Right lobe of liver (tissue), 6 donors: ENCODE data around the gene SPX. TPM values are rescaled to one million over a fixed set of nuclear protein-coding genes. Genes with fewer than 3 reads are reported as not detected.

Source experiments
- ATAC-seq, 4 donors: fragments of 200-7000 bp; cut with Tn5 transposase; one replicate each; pipeline ENCODE4 v1.9.1; 2020; ENCODE audit warnings: mild to moderate bottlenecking in 4 of 4, moderate library complexity in 4 of 4
- DNase-seq, 3 donors: peaks; one replicate each; pipeline ENCODE4 v3.0.0-alpha.2; 2020
- H3K27ac ChIP-seq, 3 donors: fragments of 200-600 bp; one replicate each; pipeline ENCODE4 v1.8.0; 2022
- H3K27me3 ChIP-seq, 2 donors: fragments of 200-600 bp; one replicate each; pipeline ENCODE4 v1.8.0; 2022
- H3K36me3 ChIP-seq, 4 donors: fragments of 200-600 bp; sonication (generic) in 1 of 4; one replicate each; pipeline versions ENCODE4 v1.5.1 to v1.8.0; 2017 to 2022; ENCODE audit warnings: control low read depth in 1 of 4
- H3K4me1 ChIP-seq, 4 donors: fragments of 200-600 bp; sonication (generic) in 1 of 4; one replicate each; pipeline versions ENCODE4 v1.5.1 to v1.8.0; 2017 to 2022; ENCODE audit warnings: control low read depth in 1 of 4
- H3K4me3 ChIP-seq, 3 donors: fragments of 200-600 bp; one replicate each; pipeline ENCODE4 v1.8.0; 2022
- H3K9me3 ChIP-seq, 4 donors: fragments of 200-600 bp; sonication (generic) in 1 of 4; one replicate each; pipeline versions ENCODE4 v1.5.1 to v1.8.0; 2017 to 2022; ENCODE audit warnings: control low read depth in 1 of 4
- CTCF ChIP-seq, 4 donors: fragments of 200-600 bp in 3 of 4; fragments of 450-650 bp in 1 of 4; IDR thresholded peaks; one replicate each; pipeline versions ENCODE4 v1.5.1 to v1.8.0; 2016 to 2022; ENCODE audit warnings: antibody characterized with exemption in 4 of 4, mild to moderate bottlenecking in 2 of 4
- POLR2A ChIP-seq: fragments of 450-650 bp; IDR thresholded peaks from one replicate; pipeline ENCODE4 v1.6.1; 2017; ENCODE audit warnings: antibody characterized with exemption, mild to moderate bottlenecking
- WGBS: methylation state at CpG from one replicate; pipeline ENCODE4 v1.1.6; 2018; ENCODE audit warnings: low coverage, low lambda C conversion rate; ENCODE audit not compliant: insufficient coverage; ENCODE audit errors: missing lambda C conversion rate; 5-methylcytosine and 5-hydroxymethylcytosine counted together
- intact Hi-C, 2 donors: fragments of 100-400 bp; cut with DNase I; formaldehyde crosslinking; loops; one replicate each; pipeline versions ENCODE4 v1.11.2 to v1.14.1; 2022
- total RNA-seq, 6 experiments: library from RNA; depleted of rRNA in 2 of 6; stranded (reverse); fragments of >200 nt in 2 of 6; fragmentation: NEBNext Ultra II Directional in 3 of 6; extraction: Animal tissue kit (Norgen Biotek cat#: 25700) in 3 of 6; gene quantifications; one replicate each; pipeline versions ENCODE4 v1.1.0 to v1.2.4, GENCODE V29; 2016 to 2023
- donor health status: DM: no; HTN: yes; CAD: no.
- donor health status: DM: no; HTN: no; CAD: no.
- donor health status: DM: no; HTN: no; CAD: no.
- donor health status: DM: no; HTN: yes; CAD: no.
- donor health status: DM: no; HTN: yes; CAD: no.

The SPX gene
- total RNA-seq, 6 experiments from 2014 or later, result 0.24 to 6.9 (median 0.56) TPM; not detected in 1

- H3K27ac ChIP-seq, result no peak overlapping the region
- H3K36me3 ChIP-seq, result no peaks in the 10 kb centered on the region
- intact Hi-C loops, result no loop called here
- ATAC-seq, result no peak
- no peak overlapping the region for H3K4me3 ChIP-seq
- no peak for DNase-seq
- whole genome bisulfite sequencing, result 88% methylated on average over 2 of the region's 2 CpGs
- H3K27me3 ChIP-seq, result no peaks in the 10 kb centered on the region
- TF ChIP-seq CTCF (IDR thresholded peaks at IDR 0.05), result no peak
- no peak for TF ChIP-seq POLR2A
- H3K9me3 ChIP-seq, result no peaks in the 10 kb centered on the region
- H3K4me1 ChIP-seq, result no peaks in the 10 kb centered on the region
Observed at GRCh38 chr12:21545557-21545956, 19.5 kb downstream of the SPX start.

- ATAC-seq (no peak), DNase-seq (no peak)
- Histone ChIP-seq H3K9me3 (no peaks in the 10 kb centered on the region), H3K27me3 (no peaks in the 10 kb centered on the region), H3K36me3 (no peaks in the 10 kb centered on the region), H3K4me1 (no peaks in the 10 kb centered on the region), H3K27ac (no peak overlapping the region), H3K4me3 (no peak overlapping the region)
- TF ChIP-seq POLR2A (no peak), CTCF (IDR thresholded peaks at IDR 0.05) (no peak)
- 23% methylated on average over 1 of the region's 1 CpG for WGBS
- intact Hi-C loops, result no loop called here
Observed at GRCh38 chr12:21546716-21547115, 20.6 kb downstream of the SPX start.

- TF ChIP-seq CTCF (IDR thresholded peaks at IDR 0.05), result no peak
- TF ChIP-seq POLR2A, result no peak
- H3K4me3 ChIP-seq, result no peak overlapping the region
- no peak for DNase-seq
- H3K27ac ChIP-seq, result no peak overlapping the region
- 71% methylated on average over 1 of the region's 1 CpG for WGBS
- H3K36me3 ChIP-seq, result no peaks in the 10 kb centered on the region
- no peaks in the 10 kb centered on the region for H3K4me1 ChIP-seq
- no peaks in the 10 kb centered on the region for H3K9me3 ChIP-seq
- no peak for ATAC-seq
- H3K27me3 ChIP-seq, result no peaks in the 10 kb centered on the region
- intact Hi-C loops, result no loop called here
Observed at GRCh38 chr12:21547437-21547836, 21.3 kb downstream of the SPX start.

GRCh38 chr12:21551841-21552465 lies 25.9 kb downstream of the SPX start:
- ATAC-seq (no peak), DNase-seq (no peak)
- no peaks in the 10 kb centered on the region for H3K4me1 ChIP-seq
- 49% methylated on average over 3 of the region's 4 CpGs for WGBS
- H3K9me3 ChIP-seq, result no peaks in the 10 kb centered on the region
- intact Hi-C loops, result no loop called here
- H3K4me3 ChIP-seq, result no peak overlapping the region
- TF ChIP-seq CTCF (IDR thresholded peaks at IDR 0.05), result no peak
- no peak for TF ChIP-seq POLR2A
- H3K27me3 ChIP-seq, result no peaks in the 10 kb centered on the region
- H3K36me3 ChIP-seq, result peaks cover 0 to 17% (median 0%) of the 10 kb centered on the region in 4 donors
- H3K27ac ChIP-seq, result no peak overlapping the region
